ENCODE measurements around the gene UNC13D. TPM values are rescaled to one million over a fixed set of nuclear protein-coding genes. Genes with fewer than 3 reads are reported as not detected.
"Not testable (repeated sequence)": the region's sequence is repeated elsewhere in the genome, so short reads cannot be mapped to it uniquely, and the experiment has no call there.

Gene UNC13D
- total RNA-seq = 10 to 100 TPM in 1 of 2 donors, 1 to 10 TPM in 1; 7.3 to 15.1 TPM
- long read RNA-seq, donor 1, partial matches to known transcripts = 5 of 6 reads
- long read RNA-seq, donor 1, other reads (novel, unspliced or antisense) = 1 of 6 reads
- long read RNA-seq, donor 2, partial matches to known transcripts = 11 of 15 reads
- long read RNA-seq, donor 2, other reads (novel, unspliced or antisense) = 4 of 15 reads

DNA sequence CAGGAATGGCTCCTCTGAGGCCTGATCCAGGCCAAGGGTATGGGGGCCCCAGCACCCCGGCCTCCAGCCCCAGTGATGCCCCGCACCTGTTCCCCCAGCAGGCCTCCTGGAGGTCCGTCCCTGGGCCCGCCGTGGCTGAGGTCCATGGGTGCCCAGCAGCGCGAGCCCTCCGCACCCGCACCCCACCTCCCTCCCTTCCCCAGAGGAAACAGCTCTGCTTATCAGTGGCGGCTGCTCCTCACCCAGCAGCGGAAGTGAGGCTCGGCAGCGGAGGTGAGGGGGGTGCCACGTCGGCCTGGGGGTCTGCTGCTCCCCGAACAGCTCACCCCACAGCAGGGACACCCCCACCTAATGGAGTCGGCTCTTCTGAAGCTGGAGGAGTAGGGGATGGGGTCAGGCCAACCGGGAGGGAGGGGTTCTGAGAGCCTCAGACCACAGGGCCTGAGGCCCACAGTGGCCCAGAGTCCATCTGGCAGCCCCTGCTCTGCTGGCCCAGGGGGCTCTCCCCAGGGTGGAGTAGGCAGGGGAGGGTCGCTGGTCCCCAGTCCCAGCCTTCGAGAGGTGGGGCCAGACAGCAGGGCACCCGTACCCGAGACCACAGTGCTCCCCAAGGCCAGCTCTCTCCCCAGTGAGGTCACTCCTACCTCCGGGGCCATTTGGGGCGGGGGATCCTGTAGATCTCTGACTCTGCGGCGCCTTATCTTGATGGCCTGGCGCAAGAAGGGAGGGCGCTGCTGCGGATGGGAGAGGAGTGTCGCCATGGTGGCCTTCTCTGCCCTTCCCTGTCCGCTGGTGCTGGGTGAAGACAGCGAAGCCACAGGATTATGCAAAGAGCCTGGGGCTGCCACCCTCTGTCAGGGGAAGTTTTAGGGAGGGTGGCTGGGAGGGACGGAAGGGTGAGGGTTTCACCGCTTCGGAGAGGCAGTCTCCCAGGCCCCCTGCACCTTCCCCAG lies at the start of gene UNC13D:
UNC13D (minus strand) TSS at position 828 of the 953 bp plus-strand sequence; CDS start at position 761, 67 bp downstream.
- no peak for DNase-seq (ENCODE audit: low spot score)
- intact Hi-C loops (cut with DNase I) = no loop called here

DNA sequence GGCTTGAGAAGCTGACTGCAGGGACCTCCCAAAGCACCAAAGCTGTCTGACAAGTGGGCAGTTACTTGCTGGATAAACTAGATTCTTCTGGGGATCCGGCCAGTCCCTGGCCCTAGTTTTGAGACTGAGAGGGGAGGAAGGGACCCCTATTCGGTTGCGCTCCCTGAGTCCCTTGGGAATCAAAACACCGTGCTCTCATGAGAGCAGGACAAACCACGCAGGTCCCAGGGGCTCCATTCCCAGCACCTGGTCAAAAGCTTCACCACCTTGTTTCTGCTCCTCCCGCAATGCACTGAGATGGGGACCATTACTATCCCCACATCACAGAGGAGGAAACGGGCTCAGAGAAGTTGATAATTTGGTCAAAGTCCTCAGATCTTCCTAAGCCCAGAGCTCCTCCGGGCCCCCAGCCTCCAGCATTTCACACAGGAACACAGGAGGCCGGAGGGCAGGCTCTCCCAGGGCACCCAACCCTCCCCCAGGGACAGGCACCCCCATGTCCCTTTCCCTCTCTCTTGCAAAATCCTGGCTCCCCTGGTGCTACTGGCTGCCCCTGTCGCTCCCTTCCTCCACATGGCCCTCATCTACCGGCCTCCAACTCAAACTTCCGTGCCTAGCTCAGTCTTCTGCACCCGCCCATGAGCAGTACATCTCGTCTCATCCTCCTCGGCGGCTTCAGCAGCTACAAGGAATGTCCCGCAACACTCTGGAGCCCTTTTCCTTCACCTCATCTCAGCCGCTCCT lies 49.3 kb upstream of the UNC13D start:
- DNase-seq (ENCODE audit: low spot score) = no peak
- intact Hi-C loops (cut with DNase I) = no loop called here

DNA sequence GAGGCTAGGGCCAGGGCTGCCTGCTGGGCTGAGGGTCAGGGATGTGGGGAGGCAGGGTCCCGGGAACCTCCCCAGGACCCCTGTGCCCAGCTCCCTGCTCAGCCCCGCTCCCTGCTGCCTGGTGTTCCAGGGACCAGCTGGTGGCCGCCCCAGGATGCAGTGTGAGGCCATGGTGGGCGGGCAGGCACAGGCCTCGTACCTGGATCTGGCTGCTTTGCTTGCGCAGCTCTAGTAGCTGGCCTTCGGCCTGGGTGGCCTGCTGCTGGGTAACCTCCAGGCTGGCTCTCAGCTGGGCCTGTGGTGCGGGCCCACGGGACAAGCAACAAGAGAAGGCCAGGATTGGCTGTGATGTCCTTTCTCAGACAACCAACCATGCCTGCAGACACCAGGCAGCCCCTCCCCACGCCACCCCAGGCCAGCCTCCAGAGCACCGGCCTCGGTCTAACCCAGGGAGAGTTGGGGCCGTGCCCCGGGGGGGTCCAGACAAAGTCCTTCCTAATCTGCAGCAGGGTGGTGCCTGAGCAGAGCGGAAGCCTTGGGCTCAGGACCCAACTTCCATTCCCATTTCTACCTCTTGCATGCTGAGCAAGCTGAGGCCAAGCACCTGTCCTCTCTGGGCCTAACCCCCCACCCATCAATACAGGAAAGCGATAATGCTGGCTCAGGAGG lies 48.5 kb upstream of the UNC13D start:
- intact Hi-C loops (cut with DNase I) = no loop called here
- peak; percentile 73 for DNase-seq (ENCODE audit: low spot score)

DNA sequence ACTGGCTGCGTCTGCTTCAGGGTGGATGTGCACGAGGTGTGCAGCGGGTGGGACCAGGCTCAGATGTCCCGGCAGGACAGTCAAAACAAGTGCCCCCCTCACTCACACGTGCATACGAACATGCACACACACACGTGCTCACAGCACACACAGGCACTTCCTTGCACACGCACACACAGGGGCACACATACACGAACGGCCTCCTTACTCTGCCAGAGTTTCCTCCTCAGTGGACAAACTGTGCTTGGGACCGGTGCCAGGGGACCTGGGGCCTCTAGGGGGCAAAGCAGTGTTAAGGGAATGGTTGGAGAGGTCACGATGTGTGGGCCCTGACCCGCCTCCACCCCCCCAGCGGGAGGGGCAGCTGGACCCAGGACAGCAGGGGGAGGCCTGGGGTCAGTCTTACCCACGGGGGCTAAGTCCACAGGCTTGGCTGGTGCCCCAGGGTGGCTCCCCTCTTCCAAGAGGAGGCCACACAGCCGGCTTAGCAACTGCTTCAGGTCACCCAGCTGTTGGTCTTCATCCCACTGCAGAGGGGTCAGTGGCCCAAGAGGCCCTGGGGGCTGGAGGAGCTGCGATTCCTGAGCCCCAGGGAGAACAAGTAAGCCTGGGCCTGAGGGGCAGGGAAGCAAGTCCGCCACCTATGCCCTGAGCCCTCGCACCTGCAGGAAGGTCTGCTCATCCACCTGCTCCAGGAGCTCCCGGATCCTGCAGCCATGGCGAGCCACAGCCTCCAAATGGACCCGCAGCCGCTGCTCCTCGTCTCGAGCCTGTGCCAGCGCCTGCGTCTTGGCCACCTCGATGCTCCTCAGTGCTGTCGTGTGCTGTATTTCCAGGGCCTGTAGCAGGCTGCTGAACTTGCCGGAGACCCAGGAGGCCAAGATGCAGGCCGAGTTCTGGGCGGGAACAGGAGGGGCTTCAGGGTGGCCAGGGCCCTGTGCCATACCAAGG lies 47.7 kb upstream of the UNC13D start:
- peak; percentile 65 for DNase-seq (ENCODE audit: low spot score)
- intact Hi-C loops (cut with DNase I) = no loop called here

DNA sequence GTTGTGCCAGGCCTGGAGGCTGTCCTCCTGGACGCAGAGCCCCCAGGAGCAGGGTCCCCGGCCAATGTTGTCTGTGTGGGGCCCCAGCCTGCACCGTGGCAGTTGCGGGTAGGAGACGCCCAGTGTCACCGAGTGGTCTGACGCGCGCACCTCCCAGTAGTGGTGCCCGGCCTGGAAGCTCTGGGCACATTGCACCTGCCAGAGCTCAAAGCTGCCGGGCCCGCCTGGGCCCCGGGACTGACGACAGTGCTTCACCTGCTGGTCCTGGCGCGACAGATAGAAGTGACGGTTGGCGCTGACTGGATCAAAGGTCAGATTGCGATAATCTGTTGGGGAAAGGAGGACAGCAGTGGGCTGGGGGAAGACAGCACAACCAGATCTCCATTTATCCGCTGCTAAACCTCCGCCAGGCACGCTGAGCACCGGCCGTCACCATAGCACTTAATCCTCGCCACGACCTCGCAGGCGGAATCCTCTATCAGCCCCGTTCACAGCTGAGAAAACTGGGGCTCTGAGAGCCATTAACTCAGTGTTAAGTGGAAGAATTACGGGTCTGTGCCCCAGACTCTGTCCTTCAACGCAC lies 46.9 kb upstream of the UNC13D start:
- DNase-seq (ENCODE audit: low spot score) = peak; percentile 75
- intact Hi-C loops (cut with DNase I) = no loop called here

DNA sequence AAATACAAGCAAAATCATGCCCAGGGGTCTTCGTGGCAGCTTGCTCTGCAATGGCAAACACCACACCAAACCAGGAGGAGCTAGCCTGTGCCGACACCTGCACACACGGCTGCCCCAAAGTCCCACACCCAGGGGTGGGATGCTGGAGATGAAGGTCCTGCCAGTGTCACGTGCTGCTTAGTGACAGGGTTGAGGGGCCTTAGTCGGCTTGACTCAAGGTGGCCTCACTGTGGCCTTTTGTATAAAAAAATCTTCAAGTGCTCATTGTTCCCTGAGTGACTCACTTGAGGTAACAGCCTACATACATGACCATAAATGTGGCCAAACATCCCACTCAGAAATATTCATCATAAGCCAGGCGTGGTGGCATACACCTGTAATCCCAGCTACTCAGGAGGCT lies 45.2 kb upstream of the UNC13D start:
- no peak for DNase-seq (ENCODE audit: low spot score)
- intact Hi-C loops (cut with DNase I) = no loop called here

DNA sequence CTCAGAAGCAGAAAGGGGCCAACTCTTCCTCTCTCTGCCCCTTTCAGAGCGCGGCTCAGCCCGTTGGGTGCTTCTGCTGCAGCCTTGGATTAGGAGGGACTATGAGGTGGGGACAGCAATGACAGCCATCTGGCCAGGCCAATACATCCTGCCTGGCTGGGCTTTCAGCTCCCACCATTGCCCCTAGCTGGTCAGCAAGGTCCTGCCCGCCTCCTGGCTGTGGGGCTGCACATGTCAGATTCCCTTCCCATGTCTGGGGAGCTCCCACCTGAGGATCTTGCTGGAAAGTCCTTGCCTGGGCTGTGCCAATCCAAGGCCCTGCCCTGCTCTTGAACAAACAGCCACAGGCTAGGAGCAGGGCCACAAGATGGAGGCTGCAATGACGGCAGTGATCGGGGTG lies 44.3 kb upstream of the UNC13D start:
- intact Hi-C loops (cut with DNase I) = no loop called here
- peak; percentile 67 for DNase-seq (ENCODE audit: low spot score)

DNA sequence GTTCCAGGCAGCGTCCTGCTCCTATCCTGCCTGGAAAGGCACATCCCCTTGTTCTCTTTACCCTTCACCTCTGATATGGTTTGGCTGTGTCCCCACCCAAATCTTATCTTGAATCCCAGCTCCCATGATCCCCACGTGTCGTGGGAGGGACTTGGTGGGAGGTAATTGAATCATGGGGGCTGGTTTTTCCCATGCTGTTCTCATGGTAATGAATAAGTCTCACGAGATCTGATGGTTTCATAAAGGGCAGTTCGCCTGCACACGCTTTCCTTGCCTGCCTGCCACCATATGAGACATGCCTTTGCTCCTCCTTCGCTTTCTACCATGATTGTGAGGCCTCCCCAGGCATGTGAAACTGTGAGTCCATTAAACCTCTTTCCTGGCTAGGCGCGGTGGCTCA lies 41.7 kb upstream of the UNC13D start:
- DNase-seq (ENCODE audit: low spot score); intact Hi-C loops (cut with DNase I): not testable (repeated sequence)

DNA sequence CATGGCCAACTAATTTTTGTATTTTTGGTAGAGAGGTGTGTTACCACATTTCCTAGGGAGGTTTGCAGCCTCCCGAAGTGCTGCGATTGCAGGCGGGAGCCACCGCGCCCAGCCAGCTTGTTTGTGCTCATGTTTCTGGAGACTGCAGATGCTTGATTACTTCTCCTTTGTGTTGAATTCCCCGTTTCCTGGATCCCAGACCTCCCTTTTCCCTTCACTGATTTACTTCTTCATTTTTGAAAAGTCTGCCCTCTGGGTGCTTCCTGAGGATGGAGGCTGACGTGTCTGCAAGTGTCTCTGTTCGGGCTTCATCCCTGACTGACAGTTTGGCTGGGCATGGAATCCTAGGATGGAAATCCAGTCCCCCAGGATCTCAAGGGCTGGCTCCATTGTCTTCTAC lies 41.2 kb upstream of the UNC13D start:
- DNase-seq (ENCODE audit: low spot score) = no peak
- intact Hi-C loops (cut with DNase I) = no loop called here

DNA sequence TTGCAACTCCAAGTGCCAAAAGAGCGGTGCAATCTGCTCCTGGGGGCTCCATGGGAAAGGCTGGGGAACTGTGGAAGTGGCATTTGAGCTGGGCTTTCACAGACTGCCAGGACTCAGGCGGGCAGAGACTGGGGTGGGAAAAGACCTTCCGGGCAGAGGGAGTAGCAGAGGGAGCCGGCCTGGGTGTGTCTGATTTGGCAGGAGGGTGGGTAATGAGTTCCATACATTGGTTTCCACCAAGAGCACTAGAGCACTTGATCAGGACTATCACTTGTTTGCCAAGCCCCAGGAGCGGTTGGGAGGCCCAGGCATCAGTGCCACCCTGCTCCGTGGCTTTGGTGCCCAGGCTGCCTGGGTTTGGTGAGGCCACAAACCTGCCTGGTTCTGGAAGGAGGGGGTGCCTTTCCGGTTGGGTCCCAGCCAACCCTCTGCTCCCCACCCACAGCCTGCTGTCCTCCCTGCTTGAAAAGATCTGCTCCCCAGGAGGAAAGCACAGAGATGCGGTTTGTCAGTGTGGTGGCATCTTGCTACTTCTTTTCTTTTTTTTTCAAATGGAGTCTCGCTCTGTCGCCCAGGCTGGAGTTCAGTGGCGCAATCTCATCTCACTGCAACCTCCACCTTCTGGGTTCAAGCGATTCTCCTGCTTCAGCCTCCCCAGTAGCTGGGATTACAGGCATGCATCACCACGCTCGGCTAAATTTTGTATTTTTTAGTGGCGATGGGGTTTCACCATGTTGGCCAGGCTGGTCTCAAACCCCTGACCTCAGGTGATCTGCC lies 37.7 kb upstream of the UNC13D start:
- intact Hi-C loops (cut with DNase I) = loop anchor here (5.0 kb wide), 2 partner anchors 35 to 605 kb away; no protein-coding TSS in a partner anchor

DNA sequence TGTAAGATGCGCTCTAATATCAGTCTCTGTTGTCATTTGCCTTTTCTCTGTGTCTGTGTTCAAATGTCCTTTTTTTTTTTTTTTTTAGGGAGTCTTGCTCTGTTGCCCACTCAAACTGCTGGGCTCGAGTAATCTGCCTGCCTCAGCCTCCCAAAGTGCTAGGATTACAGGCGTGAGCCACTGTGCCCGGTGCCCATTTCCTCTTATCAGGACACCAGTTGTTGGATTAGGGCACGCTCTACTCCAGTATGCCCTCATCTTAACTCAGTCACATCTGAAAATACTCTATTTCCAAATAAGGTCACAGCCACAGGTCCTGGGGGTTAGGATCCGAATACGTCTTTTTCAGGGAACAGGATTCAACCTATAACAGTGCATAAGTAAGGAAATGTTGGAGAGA lies 36.1 kb upstream of the UNC13D start:
- no peak for DNase-seq (ENCODE audit: low spot score)
- intact Hi-C loops (cut with DNase I) = loop anchor here (5.0 kb wide), 2 partner anchors 33 to 607 kb away; no protein-coding TSS in a partner anchor

More for the DNA sequence above, 37.7 kb upstream of the UNC13D start:
- DNase-seq (ENCODE audit: low spot score) = no peak

DNA sequence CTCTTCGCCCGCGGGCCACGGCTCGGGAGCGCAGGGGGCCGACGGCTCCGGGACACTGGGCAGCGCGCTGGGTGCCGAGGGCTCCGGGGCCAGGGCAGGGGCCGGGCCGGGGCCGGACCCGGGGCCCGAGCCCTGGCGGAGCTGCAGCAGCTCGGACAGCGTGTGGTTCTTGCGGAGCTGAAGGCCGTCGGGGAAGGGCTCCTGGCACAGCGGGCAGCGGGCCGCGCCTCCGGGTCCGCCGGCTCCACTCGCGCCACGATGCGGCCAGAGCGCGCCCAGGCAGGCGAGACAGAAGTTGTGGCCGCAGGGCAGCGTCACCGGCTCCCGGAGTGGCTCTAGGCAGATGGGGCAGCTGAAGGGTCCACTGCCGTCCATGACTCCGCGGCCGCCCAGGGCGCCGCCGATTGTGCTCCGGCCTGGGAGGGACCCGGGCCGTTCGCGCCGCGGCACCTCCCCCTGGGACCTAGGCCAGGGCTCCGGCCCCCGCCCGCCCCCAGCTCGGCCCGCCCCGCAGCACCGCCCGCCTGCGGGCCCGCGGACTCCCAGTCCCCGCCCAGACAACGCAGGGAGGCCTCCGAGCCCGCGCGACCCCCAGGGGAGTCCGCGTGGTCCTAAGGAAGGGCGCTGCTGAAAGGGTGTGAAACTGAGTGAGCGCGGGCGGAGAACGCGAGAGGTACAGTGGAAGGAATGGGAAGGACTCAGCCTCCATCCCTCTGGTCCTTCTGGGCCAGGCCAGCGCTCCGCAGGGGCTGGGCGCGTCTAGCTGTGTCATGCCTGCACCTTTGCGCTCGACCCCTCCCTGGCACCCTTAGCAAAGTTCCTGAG lies 34.2 kb upstream of the UNC13D start, which contains the start of gene TRIM47:
TRIM47 (minus strand) TSS at position 408 of the 825 bp plus-strand sequence; CDS start at position 375, 33 bp downstream.
- intact Hi-C loops (cut with DNase I) = loop anchor here in 1 of 2 donors (5.0 kb wide), 1 partner anchor 101 kb away; a partner anchor contains a TSS

DNA sequence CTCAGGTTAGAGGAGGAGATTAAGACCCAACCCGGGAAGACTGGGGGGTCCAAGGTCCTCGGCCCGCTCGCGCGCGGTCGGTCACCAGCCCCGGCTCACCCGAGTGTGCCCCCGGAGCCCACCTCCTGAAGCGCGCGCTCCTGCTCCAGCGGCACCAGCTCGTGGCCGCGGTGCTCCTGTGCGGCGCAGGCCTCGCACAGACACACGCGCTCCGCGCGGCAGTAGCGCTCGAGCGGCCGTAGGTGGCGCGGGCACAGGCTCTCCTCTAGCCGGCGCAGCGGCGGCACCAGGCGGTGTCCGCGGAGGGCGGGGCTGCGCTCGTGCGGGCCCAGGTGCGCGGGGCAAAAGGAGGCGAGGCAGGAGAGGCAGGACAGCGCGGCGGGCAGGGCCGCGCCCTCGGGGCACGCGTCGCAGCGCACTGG lies 33.6 kb upstream of the UNC13D start:
- intact Hi-C loops (cut with DNase I) = loop anchor here in 1 of 2 donors (5.0 kb wide), 1 partner anchor 100 kb away; a partner anchor contains a TSS
- DNase-seq (ENCODE audit: low spot score) = peak; percentile 91

More for the DNA sequence above, 34.2 kb upstream of the UNC13D start, which contains the start of gene TRIM47:
- DNase-seq (ENCODE audit: low spot score) = peak; percentile 93

DNA sequence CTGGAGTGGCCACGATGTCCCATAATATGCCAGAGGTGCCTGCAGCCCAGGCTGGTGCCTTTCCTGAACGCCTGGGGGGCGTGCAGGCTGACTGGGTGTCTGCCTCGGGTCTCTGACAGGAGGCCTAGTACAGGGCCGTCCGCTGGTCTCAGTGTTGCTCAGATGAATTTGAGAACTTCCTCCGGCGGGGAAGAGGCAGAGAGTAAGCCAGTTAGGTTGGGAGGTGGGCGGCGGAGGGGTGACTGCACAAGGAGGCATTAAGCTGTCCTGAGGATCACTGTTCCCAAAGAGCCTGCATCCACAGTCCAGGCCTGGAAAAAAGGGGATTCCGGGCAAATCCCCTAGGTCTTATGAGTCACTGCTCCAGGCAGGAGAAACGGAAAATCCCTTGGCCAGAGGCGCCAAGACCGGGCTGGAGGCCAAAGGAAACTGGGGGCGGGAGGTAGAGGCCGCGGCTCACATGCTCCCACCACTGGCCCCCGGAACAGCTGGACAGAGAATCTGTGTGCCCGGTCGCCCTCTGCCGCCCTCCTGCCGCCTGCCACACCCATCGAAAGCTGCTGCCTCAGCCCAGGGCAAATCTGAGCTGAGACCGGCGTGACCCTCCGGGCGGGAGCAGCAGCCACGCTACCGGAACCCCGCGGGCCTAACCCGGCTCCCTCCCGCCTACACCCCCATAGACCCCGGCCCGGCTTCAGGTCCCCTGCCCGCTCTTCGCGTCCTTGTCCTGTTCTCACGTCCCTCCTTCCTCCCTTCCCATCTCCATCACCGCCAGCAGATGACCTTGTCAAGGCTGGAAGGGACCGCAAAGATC lies 32.9 kb upstream of the UNC13D start:
- intact Hi-C loops (cut with DNase I) = loop anchor here in 1 of 2 donors (5.0 kb wide), 1 partner anchor 100 kb away; a partner anchor contains a TSS
- DNase-seq (ENCODE audit: low spot score) = peak; percentile 98
